ENCODE results near the gene RECK.
"Not testable (repeated sequence)": the region's sequence is repeated elsewhere in the genome, so short reads cannot be mapped to it uniquely, and the experiment has no call there.

RECK gene

GRCh38 chr9:36074055-36074454 lies 37.3 kb downstream of the RECK start:
- no peak overlapping the region for H3K27ac ChIP-seq
- no peak for TF ChIP-seq CTCF (conservative IDR thresholded peaks at IDR 0.05)
- TF ChIP-seq ZFX (IDR thresholded peaks at IDR 0.05) = no peak

- H3K27ac ChIP-seq = no peak overlapping the region
- TF ChIP-seq CTCF (conservative IDR thresholded peaks at IDR 0.05) = no peak
- TF ChIP-seq ZFX (IDR thresholded peaks at IDR 0.05) = no peak
Observed at GRCh38 chr9:36074870-36075532, 38.3 kb downstream of the RECK start.

GRCh38 chr9:36078051-36078450 lies 41.3 kb downstream of the RECK start:
- TF ChIP-seq CTCF (conservative IDR thresholded peaks at IDR 0.05) (no peak), ZFX (IDR thresholded peaks at IDR 0.05) (no peak)

GRCh38 chr9:36080519-36080918 lies 43.8 kb downstream of the RECK start:
- TF ChIP-seq CTCF (conservative IDR thresholded peaks at IDR 0.05) (no peak), ZFX (IDR thresholded peaks at IDR 0.05) (no peak)
- H3K27ac ChIP-seq = no peak overlapping the region

More at GRCh38 chr9:36078051-36078450, 41.3 kb downstream of the RECK start:
- no peak overlapping the region for H3K27ac ChIP-seq

GRCh38 chr9:36082931-36083330 lies 46.2 kb downstream of the RECK start:
- no peak overlapping the region for H3K27ac ChIP-seq
- TF ChIP-seq CTCF (conservative IDR thresholded peaks at IDR 0.05) (no peak), ZFX (IDR thresholded peaks at IDR 0.05) (no peak)

- no peak overlapping the region for H3K27ac ChIP-seq
Observed at GRCh38 chr9:36086442-36086841, 49.7 kb downstream of the RECK start.

GRCh38 chr9:36087054-36087453 lies 50.3 kb downstream of the RECK start:
- not testable (repeated sequence) for H3K27ac ChIP-seq

More at GRCh38 chr9:36086442-36086841, 49.7 kb downstream of the RECK start:
- TF ChIP-seq ZFX (IDR thresholded peaks at IDR 0.05) = no peak
- TF ChIP-seq CTCF (conservative IDR thresholded peaks at IDR 0.05) = no peak

- H3K27ac ChIP-seq = no peak overlapping the region
Observed at GRCh38 chr9:36088020-36088419, 51.3 kb downstream of the RECK start.

More at GRCh38 chr9:36088020-36088419, 51.3 kb downstream of the RECK start:
- TF ChIP-seq ZFX (IDR thresholded peaks at IDR 0.05) = no peak
- no peak for TF ChIP-seq CTCF (conservative IDR thresholded peaks at IDR 0.05)
